NCI-H524 treated with DMSO at 0.1 percent for 48 hours (cell line): ENCODE results near the gene ATP6AP2.
"Not testable (repeated sequence)": the region's sequence is repeated elsewhere in the genome, so short reads cannot be mapped to it uniquely, and the experiment has no call there.

Experiments used
- DNase-seq: peaks from one replicate; lab custom pipeline; 2025; lab: John Stamatoyannopoulos, UW

ATP6AP2 gene

GRCh38 chrX:40575411-40575810 is 5.4 kb upstream of the ATP6AP2 start:
- not testable (repeated sequence) for DNase-seq

- no peak for DNase-seq
Observed at GRCh38 chrX:40576291-40576690, 4.5 kb upstream of the ATP6AP2 start.

- no peak for DNase-seq
Observed at GRCh38 chrX:40578039-40578695, 2.6 kb upstream of the ATP6AP2 start.

- DNase-seq, result no peak
Observed at GRCh38 chrX:40579141-40579540, 1.6 kb upstream of the ATP6AP2 start.

- DNase-seq, result no peak
Observed at GRCh38 chrX:40579900-40580536, 752 bp upstream of the ATP6AP2 start.

- no peak for DNase-seq
Observed at GRCh38 chrX:40581336-40581920, 658 bp downstream of the ATP6AP2 start.

- DNase-seq, result not testable (repeated sequence)
Observed at GRCh38 chrX:40582178-40582577, 1.4 kb downstream of the ATP6AP2 start.

GRCh38 chrX:40582811-40583210 is 2.0 kb downstream of the ATP6AP2 start:
- no peak for DNase-seq

- DNase-seq, result not testable (repeated sequence)
Observed at GRCh38 chrX:40587623-40588022, 6.9 kb downstream of the ATP6AP2 start.

GRCh38 chrX:40589616-40590321 is 9.0 kb downstream of the ATP6AP2 start:
- DNase-seq, result not testable (repeated sequence)

GRCh38 chrX:40603446-40603845 is 22.7 kb downstream of the ATP6AP2 start:
- DNase-seq, result no peak

- no peak for DNase-seq
Observed at GRCh38 chrX:40607381-40607780, 26.6 kb downstream of the ATP6AP2 start.

GRCh38 chrX:40612511-40612910 is 31.7 kb downstream of the ATP6AP2 start:
- no peak for DNase-seq

GRCh38 chrX:40615976-40616375 is 35.2 kb downstream of the ATP6AP2 start:
- no peak for DNase-seq

- DNase-seq, result no peak
Observed at GRCh38 chrX:40617566-40617965, 36.8 kb downstream of the ATP6AP2 start.

GRCh38 chrX:40622479-40623138 is 41.8 kb downstream of the ATP6AP2 start:
- no peak for DNase-seq

- no peak for DNase-seq
Observed at GRCh38 chrX:40623139-40623536, 42.4 kb downstream of the ATP6AP2 start, which contains the start of gene MPC1L. Gene MPC1L (plus strand): TSS chrX:40623428. CDS start chrX:40623566, 138 bp downstream.

- no peak for DNase-seq
Observed at GRCh38 chrX:40623665-40624064, 42.9 kb downstream of the ATP6AP2 start.

GRCh38 chrX:40625294-40625693 is 44.5 kb downstream of the ATP6AP2 start:
- no peak for DNase-seq

- no peak for DNase-seq
Observed at GRCh38 chrX:40628506-40628905, 47.7 kb downstream of the ATP6AP2 start.

GRCh38 chrX:40632199-40632598 is 51.4 kb downstream of the ATP6AP2 start:
- DNase-seq, result no peak

GRCh38 chrX:40637687-40638086 is 56.9 kb downstream of the ATP6AP2 start:
- DNase-seq, result no peak
